Jurkat, Clone E6-1 (cell line): ENCODE data around the gene RASSF1. TPM values are rescaled to one million over a fixed set of nuclear protein-coding genes. Genes with fewer than 3 reads are reported as not detected.

Experiments
- DNase-seq: peaks from one replicate; pipeline ENCODE4 v3.0.0-alpha.2; 2011; ENCODE audit warnings: low read depth, low spot score
- H3K4me3 ChIP-seq: 2 replicates; pipeline ENCODE4 v1.5.1; 2011; ENCODE audit warnings: mild to moderate bottlenecking, low read length, control low read depth, moderate library complexity
- polyA plus RNA-seq: library from polyadenylated mRNA; unstranded; fragments of >200 nt; gene quantifications from one replicate; pipeline ENCODE4 v1.2.1, GENCODE V29; 2012; ENCODE audit warnings: missing spikeins; ENCODE audit not compliant: insufficient read length, insufficient read depth

Gene RASSF1
- polyA plus RNA-seq, result 23.7 TPM

- no peak within 1 kb of the TSS for H3K4me3 ChIP-seq
Observed at GRCh38 chr3:50340448-50341329, at the start of gene RASSF1. Gene RASSF1 (minus strand): TSS chr3:50340836. CDS start chr3:50340805, 31 bp downstream.

GRCh38 chr3:50389414-50389767 lies 48.8 kb upstream of the RASSF1 start:
- H3K4me3 ChIP-seq, result no peak overlapping the region
- DNase-seq, result no peak

More at GRCh38 chr3:50340448-50341329, at the start of gene RASSF1:
- DNase-seq, result no peak

GRCh38 chr3:50388720-50389413 lies 48.2 kb upstream of the RASSF1 start:
- no peak overlapping the region for H3K4me3 ChIP-seq
- no peak for DNase-seq

GRCh38 chr3:50388016-50388719 lies 47.5 kb upstream of the RASSF1 start:
- no peak for DNase-seq
- no peak overlapping the region for H3K4me3 ChIP-seq

- DNase-seq, result no peak
- no peak overlapping the region for H3K4me3 ChIP-seq
Observed at GRCh38 chr3:50385754-50386153, 45.1 kb upstream of the RASSF1 start.

- no peak overlapping the region for H3K4me3 ChIP-seq
- DNase-seq, result no peak
Observed at GRCh38 chr3:50383750-50384149, 43.1 kb upstream of the RASSF1 start.

- no peak for DNase-seq
- H3K4me3 ChIP-seq, result no peak overlapping the region
Observed at GRCh38 chr3:50382722-50383121, 42.1 kb upstream of the RASSF1 start.

- DNase-seq, result no peak
- H3K4me3 ChIP-seq, result no peak overlapping the region
Observed at GRCh38 chr3:50381383-50381782, 40.7 kb upstream of the RASSF1 start.

GRCh38 chr3:50380405-50381085 lies 39.9 kb upstream of the RASSF1 start:
- no peak for DNase-seq
- H3K4me3 ChIP-seq, result no peak overlapping the region

GRCh38 chr3:50378757-50379156 lies 38.1 kb upstream of the RASSF1 start:
- no peak for DNase-seq
- no peak overlapping the region for H3K4me3 ChIP-seq

GRCh38 chr3:50378024-50378423 lies 37.4 kb upstream of the RASSF1 start:
- no peak for DNase-seq

GRCh38 chr3:50375258-50375931 lies 34.8 kb upstream of the RASSF1 start:
- H3K4me3 ChIP-seq, result no peak overlapping the region
- no peak for DNase-seq

More at GRCh38 chr3:50378024-50378423, 37.4 kb upstream of the RASSF1 start:
- no peak overlapping the region for H3K4me3 ChIP-seq

GRCh38 chr3:50374363-50375257 lies 34.0 kb upstream of the RASSF1 start:
- DNase-seq, result no peak
- H3K4me3 ChIP-seq, result no peak overlapping the region

GRCh38 chr3:50373146-50374051 lies 32.8 kb upstream of the RASSF1 start:
- DNase-seq, result no peak
- no peak overlapping the region for H3K4me3 ChIP-seq

GRCh38 chr3:50372349-50372748 lies 31.7 kb upstream of the RASSF1 start:
- peak; percentile 72 for DNase-seq
- H3K4me3 ChIP-seq, result no peak overlapping the region

GRCh38 chr3:50371133-50371685 lies 30.6 kb upstream of the RASSF1 start:
- no peak overlapping the region for H3K4me3 ChIP-seq
- DNase-seq, result no peak
